ENCODE data around the gene RLN3.

Gene RLN3

GRCh38 chr19:14056069-14056666, 28.2 kb downstream of the RLN3 start:
- no peak for FAIRE-seq

- FAIRE-seq: no peak
Measured at GRCh38 chr19:14056741-14057356, 28.9 kb downstream of the RLN3 start.

GRCh38 chr19:14058182-14059092, 30.5 kb downstream of the RLN3 start:
- no peak for FAIRE-seq

- FAIRE-seq: no peak
Measured at GRCh38 chr19:14059093-14059480, 31.1 kb downstream of the RLN3 start.

GRCh38 chr19:14059652-14060155, 31.8 kb downstream of the RLN3 start:
- FAIRE-seq: no peak

GRCh38 chr19:14061081-14061749, 33.3 kb downstream of the RLN3 start:
- no peak for FAIRE-seq

GRCh38 chr19:14061751-14062557, 34.0 kb downstream of the RLN3 start, which contains the start of gene PALM3:
Gene PALM3 (minus strand): TSS chr19:14062076. CDS start chr19:14061980, 96 bp downstream.
- FAIRE-seq: no peak

- no peak for FAIRE-seq
Measured at GRCh38 chr19:14062558-14062855, 34.6 kb downstream of the RLN3 start.

GRCh38 chr19:14063105-14063504, 35.2 kb downstream of the RLN3 start:
- no peak for FAIRE-seq

GRCh38 chr19:14066134-14066533, 38.2 kb downstream of the RLN3 start:
- no peak for FAIRE-seq

- FAIRE-seq: no peak
Measured at GRCh38 chr19:14070268-14071050, 42.5 kb downstream of the RLN3 start.

GRCh38 chr19:14072535-14073260, 44.8 kb downstream of the RLN3 start, which contains the start of gene MISP3:
Gene MISP3 (plus strand): TSS chr19:14072786. CDS start chr19:14073310, 524 bp downstream.
- FAIRE-seq: no peak

- no peak for FAIRE-seq
Measured at GRCh38 chr19:14073261-14073924, 45.4 kb downstream of the RLN3 start.

GRCh38 chr19:14073925-14074838, 46.2 kb downstream of the RLN3 start:
- no peak for FAIRE-seq

- no peak for FAIRE-seq
Measured at GRCh38 chr19:14078411-14078810, 50.5 kb downstream of the RLN3 start.
